HepG2 (cell line): ENCODE results near the gene TEX14. TPM values are rescaled to one million over a fixed set of nuclear protein-coding genes. Genes with fewer than 3 reads are reported as not detected.

Experiments used
- ATAC-seq: fragments of 200-7000 bp; cut with Tn5 transposase; 3 replicates; pipeline ENCODE4 v1.9.1; 2020; ENCODE audit warnings: mild to moderate bottlenecking, moderate library complexity
- BruUV-seq: library from RNA; stranded (reverse); fragments of 400-500 nt; replicated peaks from 2 replicates; lab custom pipeline; 2021; lab: Mats Ljungman, UMichigan
- CTCF ChIA-PET: fragments of 300-600 bp; formaldehyde crosslinking; extraction: SDS; loops from one replicate; lab custom pipeline; 2021; ENCODE audit warnings: low total read pairs, inconsistent platforms, low intra/inter-chr PET ratio; lab: Yijun Ruan, JAX
- POLR2A ChIA-PET: fragments of 350-600 bp; sonication (Branson Sonifier 250); formaldehyde crosslinking; loops from one replicate; lab custom pipeline; 2020; ENCODE audit warnings: antibody characterized with exemption, inconsistent platforms; lab: Yijun Ruan, JAX
- DNase-seq: peaks from one replicate; pipeline ENCODE4 v3.0.0-alpha.2; 2015; ENCODE audit warnings: low spot score
- FAIRE-seq: peaks from 3 replicates; lab custom pipeline; 2011; peaks lifted over from hg19 to GRCh38; lab: Jason Lieb, UNC
- H2AFZ ChIP-seq: one replicate; pipeline ENCODE4 v1.6.1; 2011; ENCODE audit warnings: low read length, inconsistent platforms
- H3K27ac ChIP-seq: fragments of 300-600 bp; 3 replicates; pipeline ENCODE4 v1.8.0; 2011; ENCODE audit warnings: mixed run types, mild to moderate bottlenecking, mixed read lengths, low read length, inconsistent platforms; ENCODE audit not compliant: insufficient read depth; ENCODE audit errors: extremely low read length
- H3K27me3 ChIP-seq, 2 experiments: fragments of 200-600 bp in 1 of 2; 2 replicates in 1 of 2; 3 replicates in 1 of 2; pipeline versions ENCODE4 v1.6.0 to v1.8.0; 2011; ENCODE audit warnings: low read length in 2 of 2, mild to moderate bottlenecking in 2 of 2, moderate library complexity in 2 of 2, inconsistent platforms in 1 of 2; ENCODE audit not compliant: insufficient read depth in 2 of 2, control insufficient read depth in 1 of 2
- H3K36me3 ChIP-seq, 2 experiments: fragments of 200-600 bp in 1 of 2; replicated peaks in 1 of 2; 2 replicates in 1 of 2; 3 replicates in 1 of 2; pipeline versions ENCODE4 v1.5.1 to v1.8.0; 2011; ENCODE audit warnings: low read length in 2 of 2, inconsistent platforms in 1 of 2; ENCODE audit not compliant: insufficient read depth in 2 of 2, control insufficient read depth in 1 of 2
- H3K4me1 ChIP-seq: 2 replicates; pipeline ENCODE4 v1.5.1; 2012; ENCODE audit warnings: low read length, inconsistent platforms; ENCODE audit not compliant: insufficient read depth
- H3K4me2 ChIP-seq: 2 replicates; pipeline ENCODE4 v1.6.0; 2011; ENCODE audit warnings: low read depth, low read length, inconsistent platforms
- H3K4me3 ChIP-seq, 3 experiments: fragments of 200-600 bp in 1 of 3; sonication (generic), shearing (Covaris generic) in 1 of 3; replicated peaks in 1 of 3; 2 replicates each; pipeline ENCODE4 v1.5.1; 2011 to 2016; ENCODE audit warnings: low read length in 3 of 3, inconsistent platforms in 2 of 3, low read depth in 2 of 3, mild to moderate bottlenecking in 2 of 3, control low read depth in 1 of 3, mixed read lengths in 1 of 3; ENCODE audit not compliant: insufficient read depth in 1 of 3
- H3K79me2 ChIP-seq: one replicate; pipeline ENCODE4 v1.6.1; 2011; ENCODE audit warnings: low read length, inconsistent platforms; ENCODE audit not compliant: insufficient read depth
- H3K9ac ChIP-seq: 2 replicates; pipeline ENCODE4 v1.6.0; 2011; ENCODE audit warnings: mild to moderate bottlenecking, low read depth, low read length, inconsistent platforms; ENCODE audit not compliant: insufficient read depth
- H3K9me3 ChIP-seq: 2 replicates; pipeline ENCODE4 v1.5.1; 2012; ENCODE audit warnings: mild to moderate bottlenecking, low read length
- H4K20me1 ChIP-seq: 2 replicates; pipeline ENCODE4 v1.6.0; 2011; ENCODE audit warnings: inconsistent platforms, mild to moderate bottlenecking, low read length, moderate library complexity; ENCODE audit not compliant: insufficient read depth
- EED ChIP-seq: sonication (generic); formaldehyde crosslinking; IDR thresholded peaks from 2 replicates; pipeline ENCODE4 v1.5.0; 2020; ENCODE audit warnings: mild to moderate bottlenecking, missing genetic modification reagents
- FIP1L1 ChIP-seq: fragments of 200-400 bp; formaldehyde crosslinking; IDR thresholded peaks from 2 replicates; pipeline ENCODE4 v1.6.1; 2018; ENCODE audit warnings: low read depth, mild to moderate bottlenecking, low read length, moderate library complexity, borderline replicate concordance; ENCODE audit not compliant: insufficient read depth
- SOX13 ChIP-seq, 3 experiments: fragments of 450-650 bp in 1 of 3; sonication (generic) in 1 of 3; formaldehyde crosslinking in 1 of 3; IDR thresholded peaks in 2 of 3; conservative IDR thresholded peaks in 1 of 3; 2 replicates each; pipeline versions ENCODE4 v1.5.0 to v1.6.1; 2016 to 2020; ENCODE audit warnings: antibody characterized with exemption in 1 of 3, mild to moderate bottlenecking in 1 of 3, missing compliant biosample characterization in 1 of 3, missing genetic modification reagents in 1 of 3, moderate library complexity in 1 of 3
- TBX3 ChIP-seq: fragments of 450-650 bp; IDR thresholded peaks from 2 replicates; pipeline ENCODE4 v1.6.1; 2017; ENCODE audit warnings: antibody characterized with exemption, mild to moderate bottlenecking, inconsistent platforms, borderline replicate concordance
- ZBTB20 ChIP-seq: sonication (generic); formaldehyde crosslinking; IDR thresholded peaks from 2 replicates; pipeline ENCODE4 v1.8.1; 2023; ENCODE audit warnings: missing genetic modification reagents, low read depth, mild to moderate bottlenecking, borderline replicate concordance
- ZNF143 ChIP-seq: sonication (generic); formaldehyde crosslinking; IDR thresholded peaks from 2 replicates; pipeline ENCODE4 v1.4.0; 2020; ENCODE audit warnings: missing genetic modification reagents
- ZNF552 ChIP-seq: sonication (generic); formaldehyde crosslinking; IDR thresholded peaks from 2 replicates; pipeline ENCODE4 v1.9.0; 2022; ENCODE audit warnings: missing genetic modification reagents, mild to moderate bottlenecking, borderline replicate concordance
- ZNF720 ChIP-seq: sonication (generic); formaldehyde crosslinking; IDR thresholded peaks from 2 replicates; pipeline ENCODE4 v1.4.0; 2020; ENCODE audit warnings: missing genetic modification reagents
- WGBS: methylation state at CpG from one replicate; pipeline ENCODE4 v1.1.6; 2017; ENCODE audit warnings: low lambda C conversion rate; 5-methylcytosine and 5-hydroxymethylcytosine counted together
- in situ Hi-C: cut with HindIII; loops from 2 replicates; pipeline ENCODE4 v1.10.0; 2017; ENCODE audit warnings: low pct_unique_long_range_greater_than_20kb; ENCODE audit not compliant: extremely low pct_ligation_motif_present
- intact Hi-C: fragments of 100-400 bp; cut with micrococcal nuclease; formaldehyde crosslinking; loops from one replicate; pipeline ENCODE4 v1.10.0; 2022; ENCODE audit not compliant: unreplicated experiment
- polyA plus RNA-seq, 8 experiments: library from polyadenylated mRNA; depleted of rRNA in 3 of 8; stranded (reverse) in 7 of 8; unstranded in 1 of 8; fragments of >200 nt; fragmentation: Illumina TruSeq in 4 of 8; extraction: Trizol in 4 of 8; gene quantifications; 2 replicates each; pipeline versions ENCODE4 v1.2.1 to v1.2.3, GENCODE V29; 2011 to 2016; ENCODE audit warnings: low read depth in 4 of 8, missing spikeins in 1 of 8, mixed read lengths in 1 of 8; ENCODE audit not compliant: insufficient read depth in 1 of 8
- total RNA-seq, 5 experiments: library from RNA; depleted of rRNA; stranded (reverse); fragments of >200 nt; fragmentation: Illumina TruSeq; extraction: Trizol; gene quantifications; 2 replicates each; pipeline ENCODE4 v1.2.3, GENCODE V29; 2016; ENCODE audit warnings: low read depth in 1 of 5
- TF ChIP-seq, protein P1 (sequence below): sonication (generic); formaldehyde crosslinking; conservative IDR thresholded peaks from 2 replicates; pipeline ENCODE4 v1.5.0; 2020; ENCODE audit warnings: missing genetic modification reagents
- TF ChIP-seq, protein P2 (sequence below): sonication (generic); formaldehyde crosslinking; IDR thresholded peaks from 2 replicates; pipeline ENCODE4 v1.5.0; 2020; ENCODE audit warnings: mild to moderate bottlenecking, missing genetic modification reagents

Gene TEX14
- total and polyA plus RNA-seq, 2 of the 13 experiments (the other 11 are each of a cell fraction or from before 2014, with no cell fraction given) = 0.04 to 0.07 TPM

DNA sequence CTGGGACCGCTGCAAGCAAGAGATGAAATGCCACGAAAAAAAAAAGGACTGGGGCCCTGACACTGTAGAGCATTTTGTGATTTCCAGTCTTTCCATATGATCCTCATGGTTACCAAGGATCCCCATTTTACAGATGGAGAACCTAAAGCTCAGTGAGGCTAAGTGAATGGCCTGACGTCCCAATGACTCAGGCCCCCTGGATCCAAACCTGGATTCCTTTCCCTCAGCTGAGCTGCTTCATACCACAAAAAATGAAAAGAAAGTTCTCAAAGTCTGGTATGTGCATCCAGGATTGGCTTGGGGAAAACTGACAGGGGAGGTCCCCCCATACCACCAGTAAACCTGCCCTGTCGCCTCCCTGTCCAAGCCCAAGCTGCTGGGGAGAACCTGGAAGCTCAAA is 80.5 kb downstream of the TEX14 start (continued):
- TF ChIP-seq, protein P1, sequence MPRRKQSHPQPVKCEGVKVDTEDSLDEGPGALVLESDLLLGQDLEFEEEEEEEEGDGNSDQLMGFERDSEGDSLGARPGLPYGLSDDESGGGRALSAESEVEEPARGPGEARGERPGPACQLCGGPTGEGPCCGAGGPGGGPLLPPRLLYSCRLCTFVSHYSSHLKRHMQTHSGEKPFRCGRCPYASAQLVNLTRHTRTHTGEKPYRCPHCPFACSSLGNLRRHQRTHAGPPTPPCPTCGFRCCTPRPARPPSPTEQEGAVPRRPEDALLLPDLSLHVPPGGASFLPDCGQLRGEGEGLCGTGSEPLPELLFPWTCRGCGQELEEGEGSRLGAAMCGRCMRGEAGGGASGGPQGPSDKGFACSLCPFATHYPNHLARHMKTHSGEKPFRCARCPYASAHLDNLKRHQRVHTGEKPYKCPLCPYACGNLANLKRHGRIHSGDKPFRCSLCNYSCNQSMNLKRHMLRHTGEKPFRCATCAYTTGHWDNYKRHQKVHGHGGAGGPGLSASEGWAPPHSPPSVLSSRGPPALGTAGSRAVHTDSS (CRISPR knock-in tag) = no peak
- no peak for TF ChIP-seq SOX13 (IDR thresholded peaks at IDR 0.05)
- no peak for TF ChIP-seq SOX13 (CRISPR knock-in tag; conservative IDR thresholded peaks at IDR 0.05 in 1 of 2, IDR thresholded peaks at IDR 0.05 in 1 of 2)
- TF ChIP-seq ZBTB20 (CRISPR knock-in tag) = no peak

DNA sequence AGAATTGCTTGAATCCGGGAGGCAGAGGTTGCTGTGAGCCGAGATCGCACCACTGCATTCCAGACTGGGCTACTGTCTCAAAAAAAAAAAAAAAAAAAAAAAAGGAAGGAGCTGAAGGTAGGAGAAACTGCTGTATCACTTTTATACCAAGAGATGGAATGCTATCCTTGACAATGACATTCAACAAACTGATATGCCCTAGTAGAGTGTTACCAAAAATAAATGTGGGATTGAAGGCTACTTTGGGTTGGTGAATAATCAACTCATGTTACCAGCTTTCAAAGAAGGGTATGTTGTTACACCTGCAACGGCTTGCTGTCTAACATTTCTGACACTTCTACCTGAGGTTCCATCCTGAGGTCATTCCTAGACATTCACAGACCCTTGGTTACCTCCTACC is 84.9 kb downstream of the TEX14 start:
- POLR2A ChIA-PET = interaction anchor here (0.8 kb wide), 1 partner anchor 24 kb away, joined by 3 read pairs; no protein-coding TSS in a partner anchor
- DNase-seq = no peak

More for the DNA sequence above, 84.9 kb downstream of the TEX14 start:
- H3K4me3 ChIP-seq = no peak overlapping the region
- FAIRE-seq (no peak), ATAC-seq (no peak)
- no peak for TF ChIP-seq FIP1L1
- no peak for TF ChIP-seq EED
- TF ChIP-seq, protein P2, sequence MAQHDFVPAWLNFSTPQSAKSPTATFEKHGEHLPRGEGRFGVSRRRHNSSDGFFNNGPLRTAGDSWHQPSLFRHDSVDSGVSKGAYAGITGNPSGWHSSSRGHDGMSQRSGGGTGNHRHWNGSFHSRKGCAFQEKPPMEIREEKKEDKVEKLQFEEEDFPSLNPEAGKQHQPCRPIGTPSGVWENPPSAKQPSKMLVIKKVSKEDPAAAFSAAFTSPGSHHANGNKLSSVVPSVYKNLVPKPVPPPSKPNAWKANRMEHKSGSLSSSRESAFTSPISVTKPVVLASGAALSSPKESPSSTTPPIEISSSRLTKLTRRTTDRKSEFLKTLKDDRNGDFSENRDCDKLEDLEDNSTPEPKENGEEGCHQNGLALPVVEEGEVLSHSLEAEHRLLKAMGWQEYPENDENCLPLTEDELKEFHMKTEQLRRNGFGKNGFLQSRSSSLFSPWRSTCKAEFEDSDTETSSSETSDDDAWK = no peak
- no peak for TF ChIP-seq ZNF720
- TF ChIP-seq ZNF143 (CRISPR knock-in tag) = no peak
- no peak for TF ChIP-seq TBX3
- TF ChIP-seq ZNF552 = no peak
- H4K20me1 ChIP-seq = no peaks in the 10 kb centered on the region
- H3K27ac ChIP-seq = no peak overlapping the region
- no TSS peak for BruUV-seq
- in situ Hi-C loops = no loop called here
- intact Hi-C loops = no loop called here
- no peaks in the 10 kb centered on the region for H3K36me3 ChIP-seq
- CTCF ChIA-PET = no interaction called here
- WGBS = 45% methylated on average over 4 of the region's 4 CpGs
- no peaks in the 10 kb centered on the region for H3K9me3 ChIP-seq
- H2AFZ ChIP-seq = no peak overlapping the region
- no peak overlapping the region for H3K9ac ChIP-seq
- H3K4me2 ChIP-seq = no peak overlapping the region
- H3K79me2 ChIP-seq = no peaks in the 10 kb centered on the region
- no peaks in the 10 kb centered on the region for H3K4me1 ChIP-seq
- peaks cover 0 to 17% of the 10 kb centered on the region in 2 experiments; a peak in 3 of 5 replicates for H3K27me3 ChIP-seq
